OCI-LY3 (cell line): ENCODE data around the gene ZNF423.

Experiments
- EZH2phosphoT487 ChIP-seq: fragments of 200-600 bp; shearing (Covaris generic); IDR thresholded peaks from 2 replicates; pipeline ENCODE4 v1.6.1; 2018; ENCODE audit warnings: antibody characterized with exemption, mixed run types, low read depth
- TF ChIP-seq, protein P1 (sequence below): fragments of 200-600, 300-600 bp; sonication (generic); IDR thresholded peaks from 2 replicates; pipeline ENCODE4 v1.5.1; 2014; ENCODE audit warnings: antibody characterized with exemption, low read length, low read depth

DNA sequence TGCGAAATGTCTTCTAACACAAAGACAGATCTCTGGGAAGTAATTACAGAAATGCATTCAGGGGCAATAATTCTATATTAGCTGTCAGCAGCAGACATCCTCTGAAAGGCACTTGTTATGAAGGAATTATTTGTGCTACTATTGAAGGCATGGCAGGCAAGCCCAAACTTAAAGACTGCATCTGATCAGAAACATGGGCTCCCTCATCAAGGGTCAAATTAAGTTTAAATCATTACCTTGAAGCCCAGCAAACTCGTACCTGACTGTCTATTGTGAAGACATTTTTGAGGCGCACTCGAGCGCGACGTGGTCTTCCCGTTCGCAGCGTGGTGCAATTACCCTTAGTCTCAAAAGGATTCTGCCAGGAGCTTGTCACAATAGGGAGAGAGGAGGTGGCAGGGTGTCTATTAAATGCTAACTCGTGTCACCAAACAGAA is 110.6 kb downstream of the ZNF423 start:
- TF ChIP-seq, protein P1, sequence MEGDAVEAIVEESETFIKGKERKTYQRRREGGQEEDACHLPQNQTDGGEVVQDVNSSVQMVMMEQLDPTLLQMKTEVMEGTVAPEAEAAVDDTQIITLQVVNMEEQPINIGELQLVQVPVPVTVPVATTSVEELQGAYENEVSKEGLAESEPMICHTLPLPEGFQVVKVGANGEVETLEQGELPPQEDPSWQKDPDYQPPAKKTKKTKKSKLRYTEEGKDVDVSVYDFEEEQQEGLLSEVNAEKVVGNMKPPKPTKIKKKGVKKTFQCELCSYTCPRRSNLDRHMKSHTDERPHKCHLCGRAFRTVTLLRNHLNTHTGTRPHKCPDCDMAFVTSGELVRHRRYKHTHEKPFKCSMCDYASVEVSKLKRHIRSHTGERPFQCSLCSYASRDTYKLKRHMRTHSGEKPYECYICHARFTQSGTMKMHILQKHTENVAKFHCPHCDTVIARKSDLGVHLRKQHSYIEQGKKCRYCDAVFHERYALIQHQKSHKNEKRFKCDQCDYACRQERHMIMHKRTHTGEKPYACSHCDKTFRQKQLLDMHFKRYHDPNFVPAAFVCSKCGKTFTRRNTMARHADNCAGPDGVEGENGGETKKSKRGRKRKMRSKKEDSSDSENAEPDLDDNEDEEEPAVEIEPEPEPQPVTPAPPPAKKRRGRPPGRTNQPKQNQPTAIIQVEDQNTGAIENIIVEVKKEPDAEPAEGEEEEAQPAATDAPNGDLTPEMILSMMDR: no peak
- TF ChIP-seq EZH2phosphoT487: no peak
